CMK (cell line): ENCODE results near the gene SELENOW.

Source experiments
- DNase-seq: peaks from one replicate; pipeline ENCODE4 v3.0.0-alpha.2; 2010; ENCODE audit warnings: low read depth

SELENOW gene

DNA sequence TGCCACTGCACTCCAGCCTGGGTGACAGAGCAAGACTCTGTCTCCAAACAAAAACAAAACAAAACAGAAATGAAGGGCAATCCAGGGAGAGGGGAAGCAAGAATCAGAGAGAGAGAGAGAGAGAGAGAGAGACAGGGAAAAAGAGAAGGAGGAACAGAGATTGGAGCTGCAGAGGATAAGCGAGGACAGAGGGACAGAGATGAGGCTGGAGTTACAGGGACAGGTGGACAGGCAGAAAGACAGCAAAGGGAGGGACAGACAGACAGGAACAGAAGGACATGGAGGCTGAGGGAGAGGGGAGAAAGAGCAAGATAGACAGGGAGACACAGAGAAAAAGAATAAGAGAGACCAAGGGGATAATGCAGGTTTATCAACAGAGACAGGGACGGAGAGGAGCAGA is 41.9 kb downstream of the SELENOW start:
- DNase-seq, result no peak

GRCh38 chr19:47821460-47822020 is 43.0 kb downstream of the SELENOW start, which contains the start of gene CRX:
Gene CRX, plus strand, starts transcription at chr19:47821937. Its CDS starts 12,507 bp downstream, at chr19:47834444.
- DNase-seq, result no peak

DNA sequence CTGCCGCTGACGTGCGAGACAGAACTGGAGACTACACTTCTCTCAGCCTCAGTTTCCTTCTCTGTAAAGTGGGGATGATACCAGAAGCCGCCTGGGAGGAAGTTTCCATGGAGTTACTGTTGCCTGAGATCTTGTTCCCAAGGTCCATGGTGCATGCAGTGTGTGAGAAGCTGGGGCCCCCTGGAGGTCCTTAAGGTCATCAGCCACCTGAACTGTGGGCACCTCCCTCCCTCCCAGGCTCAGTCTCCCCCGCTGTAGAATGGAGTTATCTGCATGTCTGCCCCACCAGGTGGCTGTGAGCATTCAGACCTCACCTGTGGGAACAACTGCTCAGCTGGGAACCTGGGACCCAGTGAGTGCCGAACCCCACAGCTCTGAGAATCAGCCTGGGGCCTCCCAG is 45.9 kb downstream of the SELENOW start:
- DNase-seq, result no peak

DNA sequence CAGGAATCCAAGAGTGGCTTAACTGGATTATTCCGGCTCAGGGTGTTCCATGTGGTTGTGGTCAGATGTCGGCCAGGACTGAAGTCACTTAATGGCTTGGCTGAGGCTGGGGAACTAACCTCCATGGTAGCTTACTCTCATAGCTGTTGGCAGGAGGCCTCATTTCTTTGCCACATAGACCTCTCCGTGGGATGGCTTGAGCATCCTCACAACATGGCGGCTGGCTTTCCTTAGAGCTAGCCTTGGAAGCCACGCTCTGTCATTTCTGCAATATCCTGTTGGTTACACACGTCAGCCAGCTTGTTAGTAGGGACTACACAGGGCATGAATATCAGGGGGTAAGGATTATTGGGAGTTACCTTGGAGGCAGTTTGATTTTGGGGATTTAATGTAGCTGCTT is 48.3 kb downstream of the SELENOW start:
- no peak for DNase-seq

DNA sequence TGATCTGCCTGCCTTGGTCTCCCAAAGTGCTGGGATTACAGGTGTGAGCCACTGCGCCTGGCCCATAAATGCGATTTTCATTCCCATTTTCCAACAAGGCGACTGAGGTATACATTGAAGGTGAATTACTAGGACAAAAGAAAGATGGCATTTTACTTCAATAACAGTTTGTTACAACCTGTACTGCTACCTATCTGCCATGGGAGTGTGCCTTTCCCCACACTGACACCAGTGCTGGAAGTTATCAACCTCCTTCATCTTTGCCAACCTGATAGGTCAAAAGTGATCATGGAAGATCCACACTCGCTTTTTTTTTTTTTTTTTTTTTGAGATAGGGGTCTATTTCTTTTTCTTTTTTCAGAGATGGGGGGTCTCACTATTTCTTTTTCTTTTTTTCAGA is 54.2 kb downstream of the SELENOW start:
- no peak for DNase-seq
